ENCODE results near the gene ZNRD2. TPM values are rescaled to one million over a fixed set of nuclear protein-coding genes. Genes with fewer than 3 reads are reported as not detected.

The ZNRD2 gene
- polyA plus RNA-seq, 3 donors = 48.5 to 65.1 (median 56.2) TPM

DNA sequence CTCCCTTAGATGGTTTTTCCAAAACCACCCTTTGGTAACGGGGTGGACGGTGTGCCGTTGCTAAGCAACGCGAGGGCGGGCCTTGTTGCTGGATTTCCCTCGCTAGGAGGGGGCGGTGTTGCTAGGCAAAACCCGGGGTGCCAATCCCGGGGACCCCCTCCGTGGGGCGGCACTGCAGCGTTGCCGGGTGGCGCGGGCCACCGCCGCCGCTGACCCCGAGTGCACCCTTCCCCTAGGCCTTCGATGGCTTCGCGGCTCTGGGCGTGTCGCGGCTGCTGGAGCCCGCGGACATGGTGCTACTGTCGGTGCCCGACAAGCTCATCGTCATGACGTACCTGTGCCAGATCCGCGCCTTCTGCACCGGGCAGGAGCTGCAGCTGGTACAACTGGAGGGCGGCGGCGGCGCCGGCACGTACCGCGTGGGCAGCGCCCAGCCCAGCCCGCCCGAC is 14.5 kb downstream of the ZNRD2 start:
- no peak overlapping the region for H3K4me3 ChIP-seq (replicated peaks in 1 of 3; ENCODE audit: low read depth in 2 of 3, low read length in 3 of 3)
- peaks cover 47 to 68% of the 10 kb centered on the region in 2 donors for H3K4me1 ChIP-seq (ENCODE audit: control insufficient read depth in 1 of 2, insufficient read depth in 2 of 2, low read length in 2 of 2)
- Mint-ChIP-seq H3K4me3 (no peak overlapping the region), H3K4me1 (peaks cover 64% of the 10 kb centered on the region), H3K9me3 (no peaks in the 10 kb centered on the region), H3K36me3 (peaks cover 60 to 79% of the 10 kb centered on the region in 2 donors), H3K27me3 (ENCODE audit: low read depth in 3 of 3) (peaks cover 0 to 2% (median 0%) of the 10 kb centered on the region in 3 donors), H3K27ac (peak overlapping the region in 2 of 7 donors; percentile 41 to 63)
- WGBS (ENCODE audit: insufficient coverage) = 99% methylated on average over 31 of the region's 46 CpGs
- H3K27ac ChIP-seq (ENCODE audit: low read depth in 1 of 2, low read length in 2 of 2) = no peak overlapping the region
- H3K36me3 ChIP-seq (replicated peaks in 1 of 2; ENCODE audit: control insufficient read depth in 1 of 2, insufficient read depth in 2 of 2, low read length in 2 of 2) = peaks cover 65 to 71% of the 10 kb centered on the region in 2 donors
- H3K27me3 ChIP-seq (ENCODE audit: control insufficient read depth in 2 of 2, insufficient read depth in 2 of 2, low read length in 2 of 2) = no peaks in the 10 kb centered on the region
- peaks cover 97% of the 10 kb centered on the region for H4K20me1 ChIP-seq (ENCODE audit: insufficient read depth, low read length)
- DNase-seq = no peak
- intact Hi-C loops (cut with micrococcal nuclease) = no loop called here
- no peak overlapping the region for H2AFZ ChIP-seq (ENCODE audit: insufficient read depth, low read depth, low read length, poor library complexity, severe bottlenecking)
- no peaks in the 10 kb centered on the region for H3K9me3 ChIP-seq (replicated peaks in 1 of 2; ENCODE audit: control insufficient read depth in 1 of 2, insufficient read depth in 1 of 2, low read length in 2 of 2)
- H3K79me2 ChIP-seq (ENCODE audit: insufficient read depth, low read length) = peaks cover 91% of the 10 kb centered on the region
- no peak for TF ChIP-seq CTCF (IDR thresholded peaks at IDR 0.05)
- H3K4me2 ChIP-seq (replicated peaks; ENCODE audit: extremely low read depth, low read length, poor library complexity, severe bottlenecking) = no peak overlapping the region
- no peak overlapping the region for H3K9ac ChIP-seq (ENCODE audit: insufficient read depth, low read length, poor library complexity, severe bottlenecking)

DNA sequence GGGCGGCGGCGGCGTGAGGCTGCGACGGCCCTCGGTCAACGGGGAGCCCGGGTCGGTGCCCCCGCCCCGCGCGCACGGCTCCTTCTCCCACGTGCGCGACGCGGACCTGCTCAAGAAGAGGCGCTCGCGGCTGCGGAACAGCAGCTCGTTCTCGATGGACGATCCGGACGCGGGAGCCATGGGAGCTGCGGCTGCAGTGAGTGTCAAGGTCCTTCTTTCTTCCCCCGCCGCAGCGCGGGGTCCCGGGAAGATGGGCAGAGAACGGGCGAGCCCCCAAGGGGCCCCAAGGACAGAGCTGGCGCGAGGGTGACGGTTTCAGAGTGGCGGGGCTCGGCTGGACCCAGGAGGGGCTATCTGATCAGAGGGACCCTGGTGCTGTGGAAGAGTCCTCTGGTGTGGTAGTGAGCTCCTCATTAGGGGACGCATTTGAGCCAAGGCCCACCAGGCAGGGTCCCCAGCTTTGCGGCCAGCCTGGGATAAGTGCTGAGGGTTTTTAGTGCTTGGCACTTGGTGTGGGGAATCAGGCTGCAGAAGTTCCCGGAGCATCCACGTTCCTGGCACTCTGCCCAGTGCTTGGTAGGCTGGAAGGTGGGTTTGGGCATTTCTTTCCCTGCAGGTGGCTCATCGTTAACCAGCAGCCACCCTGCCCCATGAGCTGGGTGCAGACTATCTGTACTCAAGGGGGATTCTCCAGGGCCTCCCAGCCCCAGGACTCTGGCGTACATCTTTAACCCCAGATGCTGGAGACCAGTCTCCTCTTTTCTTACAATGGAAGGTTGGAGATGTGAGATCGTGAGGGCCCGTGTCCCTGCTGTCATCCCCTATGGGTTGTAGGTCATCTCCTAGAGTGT is 15.3 kb downstream of the ZNRD2 start:
- Histone ChIP-seq H3K9me3 (replicated peaks in 1 of 2; ENCODE audit: control insufficient read depth in 1 of 2, insufficient read depth in 1 of 2, low read length in 2 of 2) (no peaks in the 10 kb centered on the region), H3K4me2 (replicated peaks; ENCODE audit: extremely low read depth, low read length, poor library complexity, severe bottlenecking) (peak overlapping the region; percentile 82), H3K27me3 (ENCODE audit: control insufficient read depth in 2 of 2, insufficient read depth in 2 of 2, low read length in 2 of 2) (no peaks in the 10 kb centered on the region), H3K79me2 (ENCODE audit: insufficient read depth, low read length) (peaks cover 88% of the 10 kb centered on the region), H3K4me1 (ENCODE audit: control insufficient read depth in 1 of 2, insufficient read depth in 2 of 2, low read length in 2 of 2) (peaks cover 44 to 64% of the 10 kb centered on the region in 2 donors), H3K36me3 (replicated peaks in 1 of 2; ENCODE audit: control insufficient read depth in 1 of 2, insufficient read depth in 2 of 2, low read length in 2 of 2) (peaks cover 65 to 71% of the 10 kb centered on the region in 2 donors), H4K20me1 (ENCODE audit: insufficient read depth, low read length) (peaks cover 97% of the 10 kb centered on the region), H3K27ac (ENCODE audit: low read depth in 1 of 2, low read length in 2 of 2) (peak overlapping the region; percentile 86 to 89), H3K4me3 (replicated peaks in 1 of 3; ENCODE audit: low read depth in 2 of 3, low read length in 3 of 3) (peak overlapping the region in 1 of 3 experiments; percentile 74), H3K9ac (ENCODE audit: insufficient read depth, low read length, poor library complexity, severe bottlenecking) (no peak overlapping the region), H2AFZ (ENCODE audit: insufficient read depth, low read depth, low read length, poor library complexity, severe bottlenecking) (no peak overlapping the region)
- no peak for DNase-seq
- peaks cover 59% of the 10 kb centered on the region for H3K4me1 Mint-ChIP-seq
- intact Hi-C loops (cut with micrococcal nuclease) = no loop called here
- 94% methylated on average over 48 of the region's 51 CpGs for WGBS (ENCODE audit: insufficient coverage)
- peaks cover 61 to 79% of the 10 kb centered on the region in 2 donors for H3K36me3 Mint-ChIP-seq
- TF ChIP-seq CTCF (IDR thresholded peaks at IDR 0.05) = no peak
- no peaks in the 10 kb centered on the region for H3K9me3 Mint-ChIP-seq
- peak overlapping the region in 1 of 2 donors; percentile 87 for H3K4me3 Mint-ChIP-seq
- peaks cover 0 to 2% (median 0%) of the 10 kb centered on the region in 3 donors for H3K27me3 Mint-ChIP-seq (ENCODE audit: low read depth in 3 of 3)
- peak overlapping the region in 6 of 7 donors; percentile 91 to 98 (median 96) for H3K27ac Mint-ChIP-seq
